ENCODE data around the gene PANK4.

The PANK4 gene

GRCh38 chr1:2493218-2493617, 33.2 kb downstream of the PANK4 start:
- TF ChIP-seq, protein P1, sequence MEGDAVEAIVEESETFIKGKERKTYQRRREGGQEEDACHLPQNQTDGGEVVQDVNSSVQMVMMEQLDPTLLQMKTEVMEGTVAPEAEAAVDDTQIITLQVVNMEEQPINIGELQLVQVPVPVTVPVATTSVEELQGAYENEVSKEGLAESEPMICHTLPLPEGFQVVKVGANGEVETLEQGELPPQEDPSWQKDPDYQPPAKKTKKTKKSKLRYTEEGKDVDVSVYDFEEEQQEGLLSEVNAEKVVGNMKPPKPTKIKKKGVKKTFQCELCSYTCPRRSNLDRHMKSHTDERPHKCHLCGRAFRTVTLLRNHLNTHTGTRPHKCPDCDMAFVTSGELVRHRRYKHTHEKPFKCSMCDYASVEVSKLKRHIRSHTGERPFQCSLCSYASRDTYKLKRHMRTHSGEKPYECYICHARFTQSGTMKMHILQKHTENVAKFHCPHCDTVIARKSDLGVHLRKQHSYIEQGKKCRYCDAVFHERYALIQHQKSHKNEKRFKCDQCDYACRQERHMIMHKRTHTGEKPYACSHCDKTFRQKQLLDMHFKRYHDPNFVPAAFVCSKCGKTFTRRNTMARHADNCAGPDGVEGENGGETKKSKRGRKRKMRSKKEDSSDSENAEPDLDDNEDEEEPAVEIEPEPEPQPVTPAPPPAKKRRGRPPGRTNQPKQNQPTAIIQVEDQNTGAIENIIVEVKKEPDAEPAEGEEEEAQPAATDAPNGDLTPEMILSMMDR (IDR thresholded peaks at IDR 0.05; ENCODE audit: control insufficient read depth, insufficient read depth, low read depth, low read length, missing control alignments) = no peak
- no peak overlapping the region for H3K4me3 ChIP-seq (ENCODE audit: control insufficient read depth, low read depth, low read length)
- DNase-seq (ENCODE audit: low read depth) = no peak

DNA sequence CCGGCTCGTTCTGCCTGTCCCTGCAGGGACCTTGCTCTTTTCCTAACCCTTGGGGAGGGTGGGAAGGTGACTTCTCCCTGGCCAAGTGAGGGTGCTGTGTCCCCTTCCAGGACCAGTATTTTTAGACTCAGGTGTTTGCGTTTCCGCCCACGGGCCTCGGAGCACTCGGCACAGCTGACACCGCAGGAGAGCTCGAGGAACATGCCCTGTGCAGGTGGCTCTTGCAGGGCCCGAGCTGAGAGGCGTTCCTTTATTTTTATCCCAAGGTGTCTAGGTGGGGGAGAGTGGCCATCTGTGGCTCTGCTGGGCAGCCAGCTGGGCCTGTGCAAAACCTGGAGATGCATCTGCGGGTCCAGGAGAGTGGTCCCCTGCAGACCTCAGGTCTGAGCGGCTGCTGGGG, 34.3 kb downstream of the PANK4 start:
- TF ChIP-seq, protein P1 (IDR thresholded peaks at IDR 0.05; ENCODE audit: control insufficient read depth, insufficient read depth, low read depth, low read length, missing control alignments) = no peak
- no peak overlapping the region for H3K4me3 ChIP-seq (ENCODE audit: control insufficient read depth, low read depth, low read length)
- DNase-seq (ENCODE audit: low read depth) = no peak

GRCh38 chr1:2489615-2490014, 36.8 kb downstream of the PANK4 start:
- TF ChIP-seq, protein P1 (IDR thresholded peaks at IDR 0.05; ENCODE audit: control insufficient read depth, insufficient read depth, low read depth, low read length, missing control alignments) = no peak
- DNase-seq (ENCODE audit: low read depth) = no peak
- H3K4me3 ChIP-seq (ENCODE audit: control insufficient read depth, low read depth, low read length) = no peak overlapping the region

DNA sequence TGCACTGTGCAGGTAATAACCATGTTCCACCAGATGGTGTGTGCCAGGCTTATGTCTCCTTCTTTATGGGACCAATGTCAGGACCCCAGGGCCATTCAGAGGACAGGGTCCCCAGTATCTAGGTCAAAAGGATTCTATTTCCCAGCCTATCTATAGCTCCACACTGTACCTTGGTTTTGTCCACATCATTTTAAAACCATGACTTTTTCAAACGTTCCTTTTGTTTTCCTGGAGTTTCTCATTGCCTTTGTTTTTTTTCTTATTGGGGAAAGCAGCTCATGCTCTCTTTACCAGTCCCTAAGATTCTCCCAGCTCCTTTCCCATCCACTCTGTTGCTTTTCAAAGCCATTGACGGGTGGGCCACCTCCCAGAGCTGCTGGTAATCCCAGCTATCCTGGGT, 37.7 kb downstream of the PANK4 start:
- H3K4me3 ChIP-seq (ENCODE audit: control insufficient read depth, low read depth, low read length) = no peak overlapping the region
- TF ChIP-seq, protein P1 (IDR thresholded peaks at IDR 0.05; ENCODE audit: control insufficient read depth, insufficient read depth, low read depth, low read length, missing control alignments) = no peak
- no peak for DNase-seq (ENCODE audit: low read depth)

DNA sequence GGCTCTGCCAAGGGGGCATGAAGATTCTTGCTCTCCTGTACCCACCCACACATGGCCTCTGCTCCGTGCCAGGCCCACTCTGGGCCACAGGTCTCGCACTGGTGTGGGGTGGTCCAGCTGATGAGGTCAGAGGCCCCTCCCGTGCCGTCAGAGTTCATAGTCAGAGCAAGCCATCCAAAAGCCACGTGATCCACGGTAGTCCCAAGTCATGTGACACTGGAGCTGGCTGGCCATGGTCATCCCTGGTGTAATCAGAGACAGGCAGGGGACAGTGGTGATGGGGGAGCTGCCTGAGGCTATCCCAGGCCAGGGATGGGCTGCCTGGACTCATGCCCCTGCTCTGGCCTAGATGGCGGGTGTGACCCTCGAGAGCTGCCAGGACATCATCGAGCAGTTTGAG, 39.8 kb downstream of the PANK4 start:
- DNase-seq (ENCODE audit: low read depth) = no peak
- H3K4me3 ChIP-seq (ENCODE audit: control insufficient read depth, low read depth, low read length) = no peak overlapping the region
- TF ChIP-seq, protein P1 (IDR thresholded peaks at IDR 0.05; ENCODE audit: control insufficient read depth, insufficient read depth, low read depth, low read length, missing control alignments) = no peak

DNA sequence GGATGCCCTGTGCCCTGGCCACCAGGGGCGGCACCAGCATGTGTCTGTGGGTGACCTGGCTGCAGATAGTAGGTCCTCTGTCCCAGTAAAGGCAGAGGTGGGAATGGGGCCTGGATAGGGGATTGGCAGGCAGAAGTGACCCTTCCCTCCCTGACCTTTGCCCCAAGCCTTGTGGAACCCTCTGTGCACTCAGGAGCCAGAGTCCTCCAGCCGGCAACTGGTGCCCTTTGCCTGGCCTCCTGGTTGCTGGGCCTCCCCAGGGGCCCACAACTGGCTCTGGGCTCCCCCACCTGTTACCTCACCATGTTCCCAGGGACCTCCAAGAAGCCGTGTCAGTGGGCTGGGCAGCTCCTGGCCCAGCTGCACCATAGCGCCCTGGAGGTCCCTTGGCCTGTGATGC, 40.4 kb downstream of the PANK4 start:
- H3K4me3 ChIP-seq (ENCODE audit: control insufficient read depth, low read depth, low read length) = no peak overlapping the region
- TF ChIP-seq, protein P1 (IDR thresholded peaks at IDR 0.05; ENCODE audit: control insufficient read depth, insufficient read depth, low read depth, low read length, missing control alignments) = no peak
- DNase-seq (ENCODE audit: low read depth) = no peak

DNA sequence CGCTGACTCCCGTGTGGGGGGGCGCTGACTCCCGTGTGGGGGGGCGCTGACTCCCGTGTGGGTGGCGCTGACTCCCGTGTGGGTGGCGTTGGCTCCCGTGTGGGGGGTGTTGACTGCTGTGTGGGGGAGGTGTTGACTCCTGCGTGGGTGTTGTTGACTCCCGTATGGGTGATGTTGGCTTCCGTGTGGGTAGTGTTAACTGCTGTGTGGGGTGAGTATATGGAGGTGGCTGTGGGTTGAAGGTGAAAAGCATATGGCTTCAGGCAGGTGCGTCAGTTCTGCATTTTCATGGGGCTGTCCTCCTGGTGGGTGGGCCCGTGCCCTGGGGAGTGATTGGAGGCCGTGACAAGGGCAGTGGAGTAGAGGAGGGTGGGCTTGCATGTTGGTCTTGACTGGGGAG, 42.4 kb downstream of the PANK4 start:
- DNase-seq (ENCODE audit: low read depth) = no peak
- TF ChIP-seq, protein P1 (IDR thresholded peaks at IDR 0.05; ENCODE audit: control insufficient read depth, insufficient read depth, low read depth, low read length, missing control alignments) = no peak
- H3K4me3 ChIP-seq (ENCODE audit: control insufficient read depth, low read depth, low read length) = no peak overlapping the region
